HG03139 (cell line): ENCODE data around the gene FAM53A.

Source experiments
- ATAC-seq: cut with Tn5 transposase; IDR thresholded peaks from one replicate; pipeline ENCODE4 v1.9.1; 2021; ENCODE audit not compliant: unreplicated experiment

The FAM53A gene

GRCh38 chr4:1661695-1662094 is 22.4 kb downstream of the FAM53A start:
- ATAC-seq: no peak

GRCh38 chr4:1660948-1661677 is 23.0 kb downstream of the FAM53A start:
- no peak for ATAC-seq

- ATAC-seq: no peak
These were observed 24.7 kb downstream of the FAM53A start for GRCh38 chr4:1659104-1660043.

DNA sequence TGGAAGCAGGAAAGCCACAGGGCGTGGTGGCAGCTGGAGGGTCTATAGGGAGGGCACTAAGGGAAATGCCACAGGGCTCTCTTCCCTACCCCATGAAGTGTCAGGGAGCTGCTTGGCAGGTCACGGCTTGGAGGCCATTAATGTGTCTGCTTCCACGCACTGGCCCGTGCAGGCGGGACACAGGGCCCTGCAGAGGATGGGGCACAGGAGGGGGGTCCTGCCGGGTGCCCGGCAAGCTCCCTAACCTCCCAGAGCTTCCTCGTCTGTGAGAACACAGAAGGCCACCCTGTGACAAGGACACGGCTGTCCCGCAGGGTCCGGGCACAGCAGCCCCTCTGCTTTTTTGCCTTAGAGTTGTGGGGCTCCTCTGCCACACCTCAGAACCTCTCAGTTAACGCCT is 25.5 kb downstream of the FAM53A start:
- no peak for ATAC-seq

- no peak for ATAC-seq
These were observed 26.0 kb downstream of the FAM53A start for GRCh38 chr4:1658146-1658545.

DNA sequence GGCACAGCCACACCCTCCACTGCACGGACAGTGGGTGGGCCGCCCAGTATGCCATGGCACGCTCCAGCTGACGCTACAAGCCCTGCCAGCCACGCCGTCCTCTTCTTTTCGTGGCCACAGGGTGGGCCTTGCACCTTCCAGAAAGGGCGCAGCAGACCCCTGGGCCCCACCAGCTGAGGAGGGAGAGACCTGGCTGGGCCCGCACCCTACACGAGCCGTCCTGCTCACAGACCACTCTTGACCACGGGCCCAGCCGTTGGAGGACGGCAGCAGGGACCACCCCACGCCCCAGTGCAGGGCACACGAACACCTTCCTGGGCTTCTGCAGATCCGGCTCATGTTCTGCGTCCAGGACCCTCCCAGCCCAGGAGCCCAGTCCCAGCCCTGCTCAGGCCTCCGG is 27.1 kb downstream of the FAM53A start:
- no peak for ATAC-seq

- no peak for ATAC-seq
These were observed 28.0 kb downstream of the FAM53A start for GRCh38 chr4:1656132-1656531.

DNA sequence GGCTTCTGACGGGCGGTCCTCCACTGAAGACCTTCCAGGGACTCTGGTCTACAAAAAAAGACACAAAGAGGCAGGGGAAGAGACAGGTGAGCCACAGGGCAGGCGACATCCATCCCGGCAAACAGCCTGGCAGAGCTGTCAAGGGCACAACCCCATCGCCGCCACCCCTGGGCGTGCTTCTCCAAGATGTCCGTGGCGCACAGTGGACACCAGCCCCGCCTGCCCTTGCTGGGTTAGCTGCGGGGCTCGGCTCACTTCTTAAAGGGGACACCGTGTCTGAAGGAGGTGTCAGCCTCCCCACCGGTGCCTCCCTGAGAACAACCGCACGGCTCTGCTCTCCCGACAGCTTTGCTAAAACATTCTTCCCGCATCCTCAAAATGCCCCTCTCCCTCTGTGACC is 28.4 kb downstream of the FAM53A start:
- ATAC-seq: no peak

GRCh38 chr4:1655081-1655480 is 29.0 kb downstream of the FAM53A start:
- no peak for ATAC-seq

DNA sequence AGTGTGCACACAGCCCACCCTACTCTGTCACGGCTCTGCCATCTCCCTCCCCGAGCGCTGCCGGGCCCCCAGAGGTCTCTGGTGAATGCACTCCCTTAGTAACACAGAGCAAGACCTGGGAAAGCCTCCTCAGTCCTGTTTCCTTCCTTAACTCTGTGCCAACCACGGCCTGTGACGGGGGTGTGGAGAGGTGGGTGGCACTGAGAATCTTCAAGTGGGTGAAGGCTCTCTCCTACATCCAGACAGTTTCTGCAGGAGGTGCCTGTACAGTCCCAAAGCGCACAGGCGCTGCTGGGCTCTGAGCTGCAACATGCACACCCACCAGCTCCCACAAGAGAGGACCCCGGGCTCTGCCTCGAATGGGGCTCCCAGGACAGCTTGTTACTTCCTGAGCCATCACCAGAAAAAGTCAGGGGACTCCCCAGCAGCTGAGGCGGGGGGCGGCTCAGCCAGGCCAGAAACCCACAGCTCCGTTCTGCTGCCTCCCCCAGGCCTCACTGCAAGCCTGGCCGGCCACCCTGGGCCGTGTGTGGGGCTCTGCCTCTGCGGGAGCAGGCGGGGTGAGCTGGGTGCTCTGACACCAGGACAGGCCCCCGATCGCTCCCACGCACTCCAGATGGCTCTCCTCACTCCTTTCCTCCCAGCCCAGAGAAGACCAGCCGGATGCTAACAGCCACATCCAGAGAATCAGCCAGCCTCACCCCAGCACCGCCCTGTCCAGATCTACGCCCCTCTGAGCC is 29.7 kb downstream of the FAM53A start:
- no peak for ATAC-seq

- no peak for ATAC-seq
These were observed 30.3 kb downstream of the FAM53A start for GRCh38 chr4:1653776-1654175.

DNA sequence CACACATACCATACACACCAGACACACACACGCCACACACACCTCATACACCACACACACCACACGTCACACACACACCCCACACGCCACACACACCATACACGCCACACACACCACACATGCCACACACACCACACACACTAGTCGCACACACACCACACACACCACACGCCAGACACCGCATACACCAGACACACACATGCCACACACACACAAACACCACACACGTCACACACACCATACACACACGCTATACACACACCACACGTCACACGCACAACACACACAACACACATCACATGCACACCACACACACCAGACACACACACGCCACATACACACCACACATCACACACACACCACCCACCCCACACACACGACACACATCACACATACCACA is 32.0 kb downstream of the FAM53A start:
- ATAC-seq: no peak

GRCh38 chr4:1651609-1652008 is 32.5 kb downstream of the FAM53A start:
- ATAC-seq: no peak

- ATAC-seq: no peak
These were observed 35.2 kb downstream of the FAM53A start for GRCh38 chr4:1648962-1649361.

GRCh38 chr4:1647432-1647831 is 36.7 kb downstream of the FAM53A start:
- no peak for ATAC-seq

GRCh38 chr4:1646690-1647089 is 37.4 kb downstream of the FAM53A start:
- no peak for ATAC-seq

- ATAC-seq: no peak
These were observed 39.0 kb downstream of the FAM53A start for GRCh38 chr4:1644891-1645657.

- ATAC-seq: no peak
These were observed 40.0 kb downstream of the FAM53A start for GRCh38 chr4:1643971-1644735.

- no peak for ATAC-seq
These were observed 41.7 kb downstream of the FAM53A start for GRCh38 chr4:1642196-1642951.
